GOT3 (cell line): ENCODE results near the gene GNAO1.

Source experiments
- DNase-seq: peaks from one replicate; lab custom pipeline; 2025; ENCODE audit warnings: mixed read lengths; lab: John Stamatoyannopoulos, UW

The GNAO1 gene

GRCh38 chr16:56289862-56290261 lies 98.6 kb downstream of the GNAO1 start:
- DNase-seq = no peak

- no peak for DNase-seq
These were observed 102.7 kb downstream of the GNAO1 start for GRCh38 chr16:56294014-56294413.

DNA sequence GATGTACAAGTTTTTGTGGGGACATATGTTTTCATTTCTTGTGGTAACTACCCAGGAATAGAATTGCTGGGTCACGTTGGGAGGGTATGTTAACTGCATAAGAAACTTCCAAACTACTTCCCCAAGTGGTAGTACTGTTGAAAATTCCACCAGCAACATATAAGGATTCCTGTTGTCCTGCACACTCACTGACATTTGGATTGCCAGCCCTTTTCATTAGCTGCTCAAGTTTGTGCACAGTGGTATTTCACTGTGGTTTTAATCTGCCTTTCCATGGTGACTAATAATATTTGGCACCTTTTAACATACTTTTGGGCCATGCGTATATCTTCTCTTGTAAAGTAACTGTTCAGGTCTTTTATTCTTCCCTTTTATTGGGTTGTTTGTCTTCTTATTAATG lies 103.3 kb downstream of the GNAO1 start:
- DNase-seq = no peak

- no peak for DNase-seq
These were observed 103.9 kb downstream of the GNAO1 start for GRCh38 chr16:56295059-56295665.

DNA sequence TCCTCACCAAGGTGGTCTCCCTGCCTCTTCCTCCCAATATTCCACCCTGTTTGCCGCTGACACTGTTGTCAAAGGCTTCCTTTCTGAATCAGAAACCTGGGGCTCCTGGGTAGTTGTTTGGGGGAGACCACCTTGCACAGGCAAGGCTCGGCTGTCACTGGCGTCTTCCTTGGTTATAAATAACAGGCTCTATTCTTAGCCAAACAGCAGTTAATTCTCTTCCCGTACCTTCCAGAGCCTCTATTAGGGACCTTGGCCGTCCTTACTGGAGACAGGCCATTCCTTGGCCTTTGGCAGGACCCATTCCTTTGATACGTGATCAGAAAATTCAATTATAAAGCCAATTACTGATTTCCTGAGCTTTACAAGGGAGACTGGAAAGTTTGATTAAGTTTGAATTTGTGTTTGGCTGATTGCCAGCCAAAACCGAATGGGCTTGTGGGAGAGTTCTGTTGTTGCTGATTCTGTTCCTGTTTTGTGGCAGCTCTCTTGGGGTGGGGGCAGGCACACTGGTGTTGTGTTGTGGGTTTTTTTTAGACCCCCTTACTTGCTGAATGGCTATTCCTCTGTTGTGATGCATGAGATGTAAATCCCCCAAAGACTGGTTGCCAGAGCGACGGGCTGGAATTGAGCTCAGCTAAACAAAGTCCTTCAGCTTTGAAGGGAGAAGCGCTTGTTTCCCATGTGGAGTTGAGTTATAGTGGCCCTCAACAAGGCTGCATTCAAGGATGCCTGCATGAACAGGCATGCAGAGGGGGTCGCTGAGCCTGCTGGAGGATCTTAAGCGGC lies 104.6 kb downstream of the GNAO1 start:
- DNase-seq = no peak

DNA sequence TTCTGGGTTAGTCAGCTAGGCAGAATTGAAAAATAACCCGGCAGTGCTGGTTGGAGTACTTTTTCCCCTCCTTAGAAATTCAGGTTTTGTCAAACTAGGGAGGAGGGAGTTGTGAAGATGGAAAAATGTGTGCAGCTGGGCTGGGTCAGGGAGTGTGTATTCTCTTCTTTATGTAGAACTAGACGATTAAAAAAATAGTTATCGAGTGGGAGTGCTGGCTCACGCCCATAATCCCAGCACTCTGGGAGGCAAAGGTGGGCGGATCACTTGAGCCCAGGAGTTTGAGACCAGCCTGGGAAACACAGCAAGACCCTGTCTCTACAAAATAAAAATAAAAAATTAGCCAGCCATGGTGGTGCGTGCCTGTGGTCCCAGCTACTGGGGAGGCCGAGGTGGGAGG lies 106.4 kb downstream of the GNAO1 start:
- DNase-seq = no peak

GRCh38 chr16:56298116-56298515 lies 106.8 kb downstream of the GNAO1 start:
- no peak for DNase-seq

DNA sequence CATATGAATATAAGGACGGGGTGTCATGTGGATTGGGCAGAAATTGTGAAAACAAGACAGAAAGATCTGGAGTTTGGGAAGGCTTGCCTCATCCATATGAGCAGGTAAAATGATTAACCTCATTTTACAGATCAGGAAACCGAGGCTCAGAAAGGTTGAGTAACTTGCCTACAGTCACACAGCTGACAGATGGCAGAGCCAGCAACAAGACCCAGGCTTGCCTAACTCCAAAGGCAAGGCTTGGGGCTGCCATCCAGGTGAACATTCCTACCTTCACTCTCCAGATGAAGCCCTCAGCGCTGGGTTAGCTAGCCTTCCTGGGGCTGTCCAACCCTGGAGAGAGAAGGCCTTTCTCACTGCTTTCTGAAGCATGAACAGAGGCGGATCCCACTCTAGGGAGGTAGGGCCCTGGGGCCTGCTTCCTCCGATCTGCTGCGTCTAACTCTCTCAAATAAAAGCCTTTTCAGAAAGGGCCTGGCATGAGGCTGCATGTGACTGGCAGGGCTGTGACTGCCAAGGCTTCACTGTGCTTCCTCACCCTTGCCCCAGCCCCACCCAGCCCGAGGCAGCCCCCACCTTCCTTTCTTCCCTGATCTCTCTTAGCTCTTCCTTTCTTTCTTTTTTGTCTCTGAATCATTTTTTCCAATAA lies 107.8 kb downstream of the GNAO1 start:
- no peak for DNase-seq

DNA sequence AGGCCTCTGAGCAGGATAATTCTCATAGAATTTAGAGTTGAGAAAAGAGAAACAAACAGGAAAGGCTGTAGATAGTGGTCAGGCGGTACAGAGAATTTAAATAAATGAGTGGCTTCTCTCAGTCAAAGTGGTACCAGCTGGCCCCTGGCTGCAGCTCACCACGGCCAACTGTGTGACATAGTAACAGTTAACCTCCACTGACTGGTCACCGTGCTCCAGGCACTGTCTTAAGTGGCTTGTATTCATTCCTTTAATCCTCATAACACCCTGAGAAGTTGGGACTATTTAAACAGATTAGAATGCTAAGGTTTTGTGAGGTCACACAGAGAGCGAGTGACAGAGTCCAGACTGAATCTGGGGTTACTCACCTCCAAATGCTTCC lies 108.9 kb downstream of the GNAO1 start:
- no peak for DNase-seq

- no peak for DNase-seq
These were observed 109.9 kb downstream of the GNAO1 start for GRCh38 chr16:56300891-56301850.

GRCh38 chr16:56302506-56302905 lies 111.2 kb downstream of the GNAO1 start:
- no peak for DNase-seq

DNA sequence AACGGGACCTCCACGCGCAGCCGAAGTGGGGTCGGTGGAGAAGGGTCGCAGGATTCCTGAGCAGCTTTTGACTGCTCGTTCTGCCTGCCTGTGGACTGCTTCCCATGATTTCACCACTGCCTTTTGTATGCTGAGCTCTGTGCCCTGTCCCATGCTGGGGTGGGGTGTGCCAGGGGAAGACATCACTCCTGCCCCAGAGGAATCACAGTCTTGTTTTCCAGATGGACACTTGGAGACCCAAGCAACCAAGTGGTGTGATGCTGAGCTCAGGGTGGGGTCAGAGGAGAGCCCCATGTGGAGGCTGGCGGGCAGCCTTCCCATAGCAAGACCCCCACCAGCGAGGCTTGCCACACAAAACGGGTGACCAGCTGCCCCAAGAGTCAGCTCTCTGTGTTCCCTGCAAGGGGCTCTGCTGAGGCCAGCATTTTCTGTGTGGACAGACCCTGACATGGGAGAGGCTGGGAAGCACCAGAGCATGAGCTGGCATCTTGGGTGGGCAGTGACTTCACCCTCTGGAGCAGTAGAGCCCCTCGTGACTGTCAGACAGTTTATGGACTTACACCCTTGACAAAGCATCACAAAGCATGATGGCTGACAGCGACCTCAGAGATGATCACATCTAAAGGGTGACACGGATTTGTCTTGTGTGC lies 111.9 kb downstream of the GNAO1 start:
- DNase-seq = no peak

DNA sequence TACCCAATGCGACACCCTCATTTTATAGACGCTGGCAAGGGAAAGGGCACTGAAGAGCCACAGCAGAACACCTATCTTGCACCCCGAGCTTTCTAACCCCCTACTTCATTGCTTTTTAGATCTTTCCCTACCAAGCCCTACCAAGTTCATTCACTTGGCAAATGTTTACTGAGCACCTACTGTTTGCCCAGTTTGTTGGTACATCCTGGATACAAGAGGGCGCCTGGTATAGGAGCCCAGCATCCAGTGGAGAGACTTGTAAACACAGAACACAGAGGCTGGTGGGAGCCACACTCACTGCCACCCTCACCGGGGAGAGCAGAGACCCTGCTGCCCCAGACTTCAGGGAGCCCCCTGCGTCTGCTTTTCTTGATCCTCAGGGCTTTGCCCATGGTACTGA lies 112.6 kb downstream of the GNAO1 start:
- no peak for DNase-seq

- DNase-seq = no peak
These were observed 114.8 kb downstream of the GNAO1 start for GRCh38 chr16:56305956-56306565.

DNA sequence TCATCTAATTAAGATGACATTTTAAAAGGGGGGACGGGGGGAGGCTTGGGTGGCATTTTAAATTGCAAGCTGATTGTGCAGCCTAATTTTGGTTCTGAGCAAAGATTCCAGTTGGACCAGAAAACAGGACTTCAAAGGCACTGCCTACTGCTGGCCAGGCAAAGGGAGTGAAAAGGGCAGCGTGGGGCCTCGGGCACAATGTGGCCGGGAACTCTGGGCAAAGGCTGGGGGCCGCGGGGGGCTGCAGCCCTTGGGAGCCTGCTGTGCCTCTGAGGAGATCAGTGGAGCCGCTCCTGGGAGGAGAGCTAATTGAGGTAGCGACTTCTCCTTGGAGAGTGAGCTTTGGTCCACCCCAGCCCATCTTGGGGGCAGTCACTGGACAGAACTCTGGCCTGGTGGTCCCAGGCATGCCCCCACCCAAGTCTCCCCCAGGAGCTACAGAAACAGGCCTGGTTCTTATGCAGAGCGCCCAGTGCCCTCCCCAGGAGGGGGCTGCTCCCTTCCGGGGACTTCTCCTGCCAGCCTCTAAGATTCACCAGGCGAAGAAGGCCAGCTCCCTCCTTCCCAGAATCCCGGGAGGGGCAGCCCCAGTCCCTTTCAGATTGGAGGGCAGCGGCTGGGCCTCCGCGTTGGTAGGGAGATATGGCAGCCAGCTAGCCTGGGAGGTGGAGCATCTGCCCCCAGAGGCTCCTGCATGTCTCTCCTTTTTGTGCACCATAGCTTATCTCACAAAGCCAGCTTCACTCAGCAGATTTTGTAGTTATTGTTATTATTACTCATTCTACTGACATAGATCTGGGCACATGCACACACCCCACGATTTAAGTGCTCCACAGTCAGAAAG lies 115.6 kb downstream of the GNAO1 start:
- DNase-seq = no peak

DNA sequence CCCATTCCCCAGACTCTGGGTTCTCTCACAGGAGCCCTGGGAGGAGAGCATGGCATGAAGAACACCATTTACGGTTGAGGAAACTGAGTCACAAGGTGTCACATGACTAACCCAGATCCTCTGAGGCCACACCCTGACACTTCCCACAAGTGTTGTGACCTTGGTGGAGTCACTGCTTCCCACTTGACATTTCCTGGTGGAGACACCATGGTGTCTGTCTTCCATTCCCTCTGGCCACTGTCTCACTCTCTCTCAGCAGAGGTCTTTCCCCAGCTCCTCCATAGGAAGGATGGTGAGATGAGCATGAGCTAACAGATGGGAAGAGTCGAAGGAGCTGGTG lies 116.2 kb downstream of the GNAO1 start:
- no peak for DNase-seq

DNA sequence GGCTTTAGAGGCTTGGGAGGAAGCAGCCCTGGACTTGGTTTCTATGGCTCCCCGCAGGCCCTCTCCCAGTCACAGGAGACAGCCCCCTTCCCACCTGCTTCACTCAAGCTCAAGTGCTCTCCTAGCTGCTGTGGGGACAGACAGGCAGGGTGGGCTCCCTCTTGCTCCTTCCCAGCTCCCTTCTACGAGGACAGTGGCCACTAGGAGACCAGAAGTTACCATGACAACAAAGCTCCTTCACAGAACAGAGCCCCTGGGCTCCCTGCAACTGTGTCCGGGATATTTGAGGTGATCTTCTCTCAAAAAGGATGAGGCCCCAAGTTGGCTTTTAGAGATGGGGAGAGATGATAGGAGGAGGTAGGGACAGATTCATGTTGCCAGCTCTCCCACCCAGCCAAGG lies 117.7 kb downstream of the GNAO1 start:
- DNase-seq = no peak

GRCh38 chr16:56310690-56311089 lies 119.4 kb downstream of the GNAO1 start:
- DNase-seq = no peak

DNA sequence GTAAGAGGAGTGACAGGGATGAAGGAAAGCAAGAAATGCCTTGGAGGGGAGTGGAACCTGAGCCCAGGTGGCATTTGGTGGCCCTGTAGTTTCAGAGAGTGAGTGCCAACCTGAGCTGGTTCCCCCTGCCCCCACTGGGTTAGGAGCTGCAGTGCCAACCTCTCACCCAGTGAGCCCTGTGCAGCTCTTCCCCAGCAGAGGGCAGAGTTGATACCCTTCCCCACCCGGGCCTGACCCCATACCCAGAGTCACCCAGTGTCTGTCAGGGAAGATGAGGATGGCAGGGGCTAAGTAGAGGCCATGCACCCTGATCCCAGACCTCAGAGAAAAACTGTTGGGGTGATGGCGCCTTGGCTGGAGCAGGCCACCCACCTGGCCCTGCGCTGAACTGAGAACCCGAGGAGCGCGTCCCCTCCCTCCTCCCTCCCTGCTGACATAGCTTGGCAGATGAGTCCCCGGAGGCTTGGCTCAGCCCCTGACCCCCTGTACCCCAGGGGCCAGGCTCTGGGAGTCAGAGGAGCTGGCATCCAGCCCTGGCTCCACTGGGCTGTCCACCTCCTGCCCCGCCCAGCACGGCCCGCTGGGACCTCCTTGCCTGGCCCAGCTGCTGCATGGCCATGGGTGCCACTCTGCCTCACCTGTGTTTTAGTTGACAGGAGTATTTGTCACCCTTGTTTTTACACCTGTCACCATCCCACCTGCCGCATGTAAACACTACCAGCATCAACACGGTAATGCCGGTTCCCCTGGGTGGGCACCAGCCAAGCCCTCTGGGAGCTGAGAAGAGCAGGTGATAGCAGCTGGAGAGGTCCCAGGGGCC lies 120.1 kb downstream of the GNAO1 start:
- no peak for DNase-seq

GRCh38 chr16:56312028-56312300 lies 120.7 kb downstream of the GNAO1 start:
- DNase-seq = no peak
